ENCODE results near the gene ZFP36L2.

ZFP36L2 gene

DNA sequence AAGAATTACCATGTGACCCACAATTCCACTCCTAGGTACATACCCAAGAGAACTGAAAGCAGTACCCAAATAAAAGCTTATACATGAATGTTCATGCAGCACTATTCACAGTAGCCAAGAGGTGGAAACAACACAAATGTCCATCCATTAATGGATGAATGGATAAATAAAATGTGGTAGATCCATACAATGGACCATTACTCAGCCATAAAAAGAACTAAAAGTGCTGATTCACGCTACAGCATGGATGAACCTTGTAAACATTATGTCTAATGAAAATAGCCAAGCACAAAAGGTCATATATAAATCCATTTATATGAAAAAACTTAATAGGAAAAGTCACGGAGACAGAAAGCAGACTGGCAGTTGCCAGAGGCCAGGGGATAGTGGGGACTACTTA is 23.6 kb upstream of the ZFP36L2 start:
- no peak overlapping the region for H3K4me3 ChIP-seq
- no peak for DNase-seq (ENCODE audit: low spot score)
- TF ChIP-seq, protein P1, sequence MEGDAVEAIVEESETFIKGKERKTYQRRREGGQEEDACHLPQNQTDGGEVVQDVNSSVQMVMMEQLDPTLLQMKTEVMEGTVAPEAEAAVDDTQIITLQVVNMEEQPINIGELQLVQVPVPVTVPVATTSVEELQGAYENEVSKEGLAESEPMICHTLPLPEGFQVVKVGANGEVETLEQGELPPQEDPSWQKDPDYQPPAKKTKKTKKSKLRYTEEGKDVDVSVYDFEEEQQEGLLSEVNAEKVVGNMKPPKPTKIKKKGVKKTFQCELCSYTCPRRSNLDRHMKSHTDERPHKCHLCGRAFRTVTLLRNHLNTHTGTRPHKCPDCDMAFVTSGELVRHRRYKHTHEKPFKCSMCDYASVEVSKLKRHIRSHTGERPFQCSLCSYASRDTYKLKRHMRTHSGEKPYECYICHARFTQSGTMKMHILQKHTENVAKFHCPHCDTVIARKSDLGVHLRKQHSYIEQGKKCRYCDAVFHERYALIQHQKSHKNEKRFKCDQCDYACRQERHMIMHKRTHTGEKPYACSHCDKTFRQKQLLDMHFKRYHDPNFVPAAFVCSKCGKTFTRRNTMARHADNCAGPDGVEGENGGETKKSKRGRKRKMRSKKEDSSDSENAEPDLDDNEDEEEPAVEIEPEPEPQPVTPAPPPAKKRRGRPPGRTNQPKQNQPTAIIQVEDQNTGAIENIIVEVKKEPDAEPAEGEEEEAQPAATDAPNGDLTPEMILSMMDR (IDR thresholded peaks at IDR 0.05), result no peak
- peak overlapping the region; percentile 39 to 79 for H3K27ac ChIP-seq

GRCh38 chr2:43248621-43249020 is 22.2 kb upstream of the ZFP36L2 start:
- H3K4me3 ChIP-seq, result no peak overlapping the region
- TF ChIP-seq, protein P1 (IDR thresholded peaks at IDR 0.05), result no peak
- DNase-seq (ENCODE audit: low spot score), result no peak
- no peak overlapping the region for H3K27ac ChIP-seq

DNA sequence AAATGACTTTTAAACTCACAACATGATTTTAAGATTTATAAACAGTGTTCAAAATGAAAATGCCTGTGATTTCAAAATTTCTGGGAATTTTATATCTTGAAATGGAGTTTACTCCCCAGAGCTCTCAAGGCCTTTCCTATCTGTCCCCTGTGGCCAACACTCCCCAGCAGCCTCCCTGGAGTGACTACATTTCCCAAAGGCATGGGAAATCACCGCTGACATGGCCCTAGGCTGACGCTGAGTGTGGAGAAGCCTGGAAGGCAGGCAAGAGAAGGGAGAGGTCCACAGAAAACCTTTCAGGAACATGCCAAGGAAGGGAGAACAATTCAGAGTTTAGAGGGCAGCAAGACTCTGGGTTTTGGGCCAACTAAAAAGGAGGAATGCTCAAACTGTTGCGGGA is 20.2 kb upstream of the ZFP36L2 start:
- no peak for DNase-seq (ENCODE audit: low spot score)
- Histone ChIP-seq H3K4me3 (no peak overlapping the region), H3K27ac (no peak overlapping the region)
- TF ChIP-seq, protein P1 (IDR thresholded peaks at IDR 0.05), result no peak

GRCh38 chr2:43241558-43241957 is 15.2 kb upstream of the ZFP36L2 start:
- Histone ChIP-seq H3K27ac (no peak overlapping the region), H3K4me3 (no peak overlapping the region)
- no peak for DNase-seq (ENCODE audit: low spot score)
- TF ChIP-seq, protein P1 (IDR thresholded peaks at IDR 0.05), result no peak

GRCh38 chr2:43240766-43241150 is 14.4 kb upstream of the ZFP36L2 start:
- peak overlapping the region in 1 of 2 donors; percentile 70 for H3K27ac ChIP-seq
- no peak for DNase-seq (ENCODE audit: low spot score)
- no peak overlapping the region for H3K4me3 ChIP-seq
- TF ChIP-seq, protein P1 (IDR thresholded peaks at IDR 0.05), result no peak

DNA sequence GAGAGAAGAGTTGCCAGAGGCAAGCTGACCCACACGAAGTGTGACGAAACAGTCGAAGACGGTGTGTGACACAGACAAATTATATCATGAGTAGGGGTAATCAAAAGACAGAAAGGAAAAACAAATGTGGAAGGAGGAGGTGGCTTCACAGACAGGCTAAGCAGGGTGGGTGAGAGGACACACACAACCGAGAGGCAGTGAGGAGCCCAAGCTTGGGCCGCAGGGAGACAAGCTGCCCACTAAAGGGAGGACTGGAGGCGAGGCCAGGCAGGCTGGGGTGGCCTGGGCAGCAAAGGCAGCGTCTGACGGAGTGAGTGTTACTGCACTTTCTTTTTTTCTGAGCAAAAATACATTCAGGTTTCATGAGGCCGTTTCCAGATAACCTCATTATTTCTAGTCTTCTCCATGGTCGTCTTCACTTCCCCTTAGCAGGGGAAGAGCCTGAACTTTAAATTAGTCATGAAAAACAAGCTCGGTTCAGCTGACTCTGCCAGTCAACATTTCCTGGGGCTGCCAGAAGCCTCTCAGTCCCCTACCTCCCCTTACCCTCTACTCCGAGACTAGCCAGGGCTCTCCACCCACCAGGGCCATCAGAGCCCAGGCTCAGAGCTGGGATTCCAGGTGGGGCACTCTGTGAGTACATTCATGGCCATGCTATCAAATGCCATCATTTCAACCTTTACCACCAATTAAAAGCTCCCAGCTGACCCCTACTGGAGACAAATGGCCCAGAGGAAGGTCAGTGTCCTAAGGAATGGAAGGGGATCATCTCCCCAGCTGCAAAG is 13.8 kb upstream of the ZFP36L2 start:
- H3K27ac ChIP-seq, result peak overlapping the region; percentile 1 to 70
- no peak for DNase-seq (ENCODE audit: low spot score)
- TF ChIP-seq, protein P1 (IDR thresholded peaks at IDR 0.05), result no peak

GRCh38 chr2:43238813-43239212 is 12.4 kb upstream of the ZFP36L2 start:
- Histone ChIP-seq H3K4me3 (no peak overlapping the region), H3K27ac (peak overlapping the region in 1 of 2 donors; percentile 34)
- TF ChIP-seq, protein P1 (IDR thresholded peaks at IDR 0.05), result no peak
- no peak for DNase-seq (ENCODE audit: low spot score)

More for the DNA sequence above, 13.8 kb upstream of the ZFP36L2 start:
- no peak overlapping the region for H3K4me3 ChIP-seq

All from coronary artery (tissue), 2 donors.